Loucy (cell line): ENCODE measurements around the gene MTMR8.

Experiments used
- H2AFZ ChIP-seq: fragments of 200-600 bp; sonication (generic); 2 replicates; pipeline ENCODE4 v1.6.0; 2016; ENCODE audit warnings: antibody characterized with exemption, mild to moderate bottlenecking, low read length, moderate library complexity
- H3F3A ChIP-seq: fragments of 200-600 bp; 2 replicates; pipeline ENCODE4 v1.6.0; 2016; ENCODE audit warnings: antibody characterized with exemption, low read depth, mild to moderate bottlenecking
- H3K27me3 ChIP-seq: fragments of 200-600 bp; sonication (generic); 2 replicates; pipeline ENCODE4 v1.6.1; 2014; ENCODE audit warnings: low read length, mild to moderate bottlenecking; ENCODE audit not compliant: insufficient read depth, poor library complexity, severe bottlenecking
- H3K36me3 ChIP-seq: fragments of 200-600 bp; sonication (generic); 2 replicates; pipeline ENCODE4 v1.6.1; 2016; ENCODE audit warnings: low read length; ENCODE audit not compliant: insufficient read depth
- H3K4me1 ChIP-seq: fragments of 200-600 bp; sonication (generic); 2 replicates; pipeline ENCODE4 v1.5.1; 2014; ENCODE audit warnings: low read length, mild to moderate bottlenecking; ENCODE audit not compliant: insufficient read depth, poor library complexity, severe bottlenecking
- H3K4me2 ChIP-seq: fragments of 200-600 bp; sonication (generic); 2 replicates; pipeline ENCODE4 v1.6.0; 2014; ENCODE audit warnings: antibody characterized with exemption, low read length, low read depth, mild to moderate bottlenecking; ENCODE audit not compliant: poor library complexity, severe bottlenecking
- H3K4me3 ChIP-seq: fragments of 200-600 bp; sonication (generic); 2 replicates; pipeline ENCODE4 v1.5.1; 2014; ENCODE audit warnings: low read length, mild to moderate bottlenecking, mixed read lengths; ENCODE audit not compliant: poor library complexity, severe bottlenecking
- H3K79me2 ChIP-seq: fragments of 200-600 bp; sonication (generic); 2 replicates; pipeline ENCODE4 v1.6.1; 2014; ENCODE audit warnings: low read length; ENCODE audit not compliant: insufficient read depth
- H3K9ac ChIP-seq: fragments of 200-600 bp; sonication (generic); 2 replicates; pipeline ENCODE4 v1.6.0; 2014; ENCODE audit warnings: mild to moderate bottlenecking, low read depth, low read length, moderate library complexity; ENCODE audit not compliant: poor library complexity, severe bottlenecking
- H3K9me2 ChIP-seq: fragments of 200-600 bp; sonication (generic); replicated peaks from 2 replicates; pipeline ENCODE4 v1.6.1; 2016; ENCODE audit warnings: low read depth, low read length, mixed read lengths
- H3K9me3 ChIP-seq: fragments of 200-600 bp; sonication (generic); 2 replicates; pipeline ENCODE4 v1.6.1; 2014; ENCODE audit warnings: mild to moderate bottlenecking, antibody characterized with exemption, low read length, low read depth; ENCODE audit not compliant: insufficient read depth
- H4K20me1 ChIP-seq: fragments of 200-600 bp; sonication (generic); 2 replicates; pipeline ENCODE4 v1.6.0; 2014; ENCODE audit warnings: antibody characterized with exemption, low read length, mild to moderate bottlenecking; ENCODE audit not compliant: insufficient read depth, poor library complexity, severe bottlenecking
- EZH2phosphoT487 ChIP-seq: fragments of 200-600 bp; IDR thresholded peaks from 2 replicates; pipeline ENCODE4 v1.6.1; 2018; ENCODE audit warnings: antibody characterized with exemption, mild to moderate bottlenecking, moderate library complexity, borderline replicate concordance
- TF ChIP-seq, protein P1 (sequence below): fragments of 200-600 bp; sonication (generic); conservative IDR thresholded peaks from 2 replicates; pipeline ENCODE4 v1.5.1; 2014; ENCODE audit warnings: mild to moderate bottlenecking, antibody characterized with exemption, low read length

Gene MTMR8

DNA sequence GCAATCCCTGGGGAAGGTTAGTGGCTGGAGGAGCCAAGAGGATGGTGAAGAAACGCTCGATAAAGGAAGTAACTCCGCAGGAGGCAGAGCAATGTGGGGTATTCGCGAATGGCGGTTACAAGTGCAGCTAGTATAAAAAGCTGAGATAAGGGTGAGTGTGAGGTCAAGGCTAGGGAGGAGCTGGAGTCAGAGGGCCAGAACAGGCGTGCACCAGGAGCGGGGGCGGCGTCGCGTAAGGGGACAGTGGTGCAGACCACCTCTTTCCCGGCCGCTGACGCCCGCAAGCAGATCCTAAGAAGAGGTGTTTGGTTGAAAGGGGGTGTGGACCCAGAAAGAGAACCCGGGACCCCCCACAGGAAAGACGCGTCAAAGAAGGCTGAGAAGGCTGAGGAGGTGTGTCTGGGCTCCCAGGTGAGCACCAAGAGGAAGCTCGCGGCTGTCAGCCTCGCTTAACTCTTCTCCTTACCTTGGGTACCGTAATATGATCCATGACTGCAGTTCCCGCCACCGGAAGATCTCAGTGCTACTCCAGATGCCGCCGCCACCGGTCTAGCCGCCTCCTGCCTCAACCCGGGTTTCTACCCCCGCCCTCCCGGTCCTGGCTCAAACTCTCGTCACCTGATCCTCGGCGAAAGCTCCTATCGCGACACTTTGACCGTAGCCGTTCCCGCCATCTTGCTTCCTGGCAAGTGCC lies at the start of gene MTMR8:
MTMR8 (minus strand) TSS at position 579 of the 694 bp plus-strand sequence; CDS start at position 490, 89 bp downstream.
- H3K27me3 ChIP-seq, result no peaks in the 10 kb centered on the region
- TF ChIP-seq, protein P1, sequence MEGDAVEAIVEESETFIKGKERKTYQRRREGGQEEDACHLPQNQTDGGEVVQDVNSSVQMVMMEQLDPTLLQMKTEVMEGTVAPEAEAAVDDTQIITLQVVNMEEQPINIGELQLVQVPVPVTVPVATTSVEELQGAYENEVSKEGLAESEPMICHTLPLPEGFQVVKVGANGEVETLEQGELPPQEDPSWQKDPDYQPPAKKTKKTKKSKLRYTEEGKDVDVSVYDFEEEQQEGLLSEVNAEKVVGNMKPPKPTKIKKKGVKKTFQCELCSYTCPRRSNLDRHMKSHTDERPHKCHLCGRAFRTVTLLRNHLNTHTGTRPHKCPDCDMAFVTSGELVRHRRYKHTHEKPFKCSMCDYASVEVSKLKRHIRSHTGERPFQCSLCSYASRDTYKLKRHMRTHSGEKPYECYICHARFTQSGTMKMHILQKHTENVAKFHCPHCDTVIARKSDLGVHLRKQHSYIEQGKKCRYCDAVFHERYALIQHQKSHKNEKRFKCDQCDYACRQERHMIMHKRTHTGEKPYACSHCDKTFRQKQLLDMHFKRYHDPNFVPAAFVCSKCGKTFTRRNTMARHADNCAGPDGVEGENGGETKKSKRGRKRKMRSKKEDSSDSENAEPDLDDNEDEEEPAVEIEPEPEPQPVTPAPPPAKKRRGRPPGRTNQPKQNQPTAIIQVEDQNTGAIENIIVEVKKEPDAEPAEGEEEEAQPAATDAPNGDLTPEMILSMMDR, result no peak
- no peak for TF ChIP-seq EZH2phosphoT487
- peak within 1 kb of the TSS; percentile 98 for H2AFZ ChIP-seq
- H4K20me1 ChIP-seq, result peaks cover 7% of the 10 kb centered on the region
- H3K36me3 ChIP-seq, result no peaks in the 10 kb centered on the region
- peak within 1 kb of the TSS; percentile 88 for H3K4me2 ChIP-seq
- H3K4me1 ChIP-seq, result peaks cover 40% of the 10 kb centered on the region
- no peaks in the 10 kb centered on the region for H3K9me3 ChIP-seq
- H3F3A ChIP-seq, result no peaks in the 10 kb centered on the region
- peaks cover 43% of the 10 kb centered on the region for H3K79me2 ChIP-seq
- H3K4me3 ChIP-seq, result peak within 1 kb of the TSS; percentile 96
- no peaks in the 10 kb centered on the region for H3K9me2 ChIP-seq
- peak within 1 kb of the TSS; percentile 82 for H3K9ac ChIP-seq

DNA sequence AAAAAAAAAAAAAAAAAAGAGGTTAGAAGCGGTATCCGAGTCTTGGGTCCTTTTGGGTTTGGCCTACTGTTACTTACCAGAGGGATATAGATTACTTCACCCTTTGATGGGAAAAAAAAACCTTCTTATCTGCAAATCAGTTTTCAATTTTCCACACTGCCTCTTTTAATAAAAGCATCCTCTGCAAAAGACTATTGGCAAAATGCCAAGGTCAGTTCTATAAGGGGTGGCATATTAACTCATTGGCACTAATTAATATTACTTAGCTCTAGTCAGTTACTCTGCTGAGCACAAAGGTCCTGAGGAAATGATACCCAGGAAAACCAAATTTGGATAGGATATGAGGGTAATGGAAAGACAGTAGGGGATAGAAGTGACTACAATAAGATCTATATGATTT lies 44.3 kb upstream of the MTMR8 start:
- Histone ChIP-seq H3F3A (no peaks in the 10 kb centered on the region), H3K9ac (no peak overlapping the region), H4K20me1 (no peaks in the 10 kb centered on the region), H3K79me2 (no peaks in the 10 kb centered on the region), H3K27me3 (no peaks in the 10 kb centered on the region), H3K36me3 (no peaks in the 10 kb centered on the region), H3K9me2 (no peaks in the 10 kb centered on the region), H3K4me1 (no peaks in the 10 kb centered on the region), H3K4me3 (no peak overlapping the region), H2AFZ (no peak overlapping the region), H3K4me2 (no peak overlapping the region), H3K9me3 (no peaks in the 10 kb centered on the region)
- TF ChIP-seq, protein P1, result no peak
- TF ChIP-seq EZH2phosphoT487, result no peak

DNA sequence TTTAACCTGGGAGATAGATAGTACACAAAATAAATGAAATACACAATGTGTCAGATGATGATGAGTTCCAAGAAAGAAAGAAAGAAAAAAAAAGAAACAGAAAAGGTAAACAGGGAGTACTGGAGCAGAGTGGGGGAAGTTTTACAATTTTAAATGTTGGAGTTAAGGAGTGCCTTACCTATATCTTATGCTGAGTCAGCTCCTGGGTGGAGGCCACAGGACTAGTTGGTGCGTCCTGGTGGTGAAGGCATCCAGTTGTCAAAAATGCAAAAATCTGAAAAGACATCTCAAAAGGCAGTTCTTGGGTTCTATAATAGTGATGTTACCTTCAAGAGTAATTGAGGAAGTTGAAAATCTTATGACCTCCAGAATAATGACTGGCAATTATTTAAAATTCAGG lies 42.4 kb upstream of the MTMR8 start:
- Histone ChIP-seq H3K9ac (no peak overlapping the region), H3K4me1 (no peaks in the 10 kb centered on the region), H3K9me3 (no peaks in the 10 kb centered on the region), H3K9me2 (no peaks in the 10 kb centered on the region), H3F3A (no peaks in the 10 kb centered on the region), H3K27me3 (no peaks in the 10 kb centered on the region), H3K79me2 (no peaks in the 10 kb centered on the region), H3K4me2 (no peak overlapping the region), H3K4me3 (no peak overlapping the region), H3K36me3 (no peaks in the 10 kb centered on the region), H2AFZ (no peak overlapping the region), H4K20me1 (no peaks in the 10 kb centered on the region)
- no peak for TF ChIP-seq EZH2phosphoT487
- TF ChIP-seq, protein P1, result no peak
